Osteocyte (in vitro differentiated cells): ENCODE data around the gene ZMIZ1. TPM values are rescaled to one million over a fixed set of nuclear protein-coding genes. Genes with fewer than 3 reads are reported as not detected.
A peak's percentile ranks its signal among the peaks of the same experiment; 100 is the strongest.

ENCODE experiments used
- DNase-seq: peaks from one replicate; pipeline ENCODE4 v3.0.0; 2021; ENCODE audit warnings: mixed read lengths; ENCODE audit not compliant: unreplicated experiment; ENCODE audit errors: extremely low spot score
- H3K27ac Mint-ChIP-seq: one replicate; pipeline ENCODE4 v1.8.0; 2021; ENCODE audit warnings: mild to moderate bottlenecking, mixed read lengths; ENCODE audit not compliant: unreplicated experiment
- H3K27me3 Mint-ChIP-seq: one replicate; pipeline ENCODE4 v1.8.0; 2021; ENCODE audit warnings: mixed read lengths; ENCODE audit not compliant: unreplicated experiment
- H3K36me3 Mint-ChIP-seq: one replicate; pipeline ENCODE4 v1.8.0; 2021; ENCODE audit warnings: mixed read lengths; ENCODE audit not compliant: unreplicated experiment
- H3K4me1 Mint-ChIP-seq: one replicate; pipeline ENCODE4 v1.8.0; 2021; ENCODE audit warnings: mixed read lengths; ENCODE audit not compliant: unreplicated experiment
- H3K4me3 Mint-ChIP-seq: one replicate; pipeline ENCODE4 v1.8.0; 2021; ENCODE audit warnings: mild to moderate bottlenecking, moderate library complexity, mixed read lengths; ENCODE audit not compliant: unreplicated experiment
- H3K9me3 Mint-ChIP-seq: one replicate; pipeline ENCODE4 v1.8.0; 2021; ENCODE audit warnings: mixed read lengths; ENCODE audit not compliant: unreplicated experiment
- total RNA-seq: library from RNA; stranded (reverse); gene quantifications from 2 replicates; pipeline ENCODE4 v1.2.1, GENCODE V29; 2021
- TF ChIP-seq, protein P1 (sequence below): fragments of 200-600 bp; sonication (generic); IDR thresholded peaks from 2 replicates; pipeline ENCODE4 v1.5.0; 2021; ENCODE audit warnings: antibody characterized with exemption, mild to moderate bottlenecking, moderate library complexity

ZMIZ1 gene
- total RNA-seq, 1 donor from 2014 or later: 90.5 TPM

DNA sequence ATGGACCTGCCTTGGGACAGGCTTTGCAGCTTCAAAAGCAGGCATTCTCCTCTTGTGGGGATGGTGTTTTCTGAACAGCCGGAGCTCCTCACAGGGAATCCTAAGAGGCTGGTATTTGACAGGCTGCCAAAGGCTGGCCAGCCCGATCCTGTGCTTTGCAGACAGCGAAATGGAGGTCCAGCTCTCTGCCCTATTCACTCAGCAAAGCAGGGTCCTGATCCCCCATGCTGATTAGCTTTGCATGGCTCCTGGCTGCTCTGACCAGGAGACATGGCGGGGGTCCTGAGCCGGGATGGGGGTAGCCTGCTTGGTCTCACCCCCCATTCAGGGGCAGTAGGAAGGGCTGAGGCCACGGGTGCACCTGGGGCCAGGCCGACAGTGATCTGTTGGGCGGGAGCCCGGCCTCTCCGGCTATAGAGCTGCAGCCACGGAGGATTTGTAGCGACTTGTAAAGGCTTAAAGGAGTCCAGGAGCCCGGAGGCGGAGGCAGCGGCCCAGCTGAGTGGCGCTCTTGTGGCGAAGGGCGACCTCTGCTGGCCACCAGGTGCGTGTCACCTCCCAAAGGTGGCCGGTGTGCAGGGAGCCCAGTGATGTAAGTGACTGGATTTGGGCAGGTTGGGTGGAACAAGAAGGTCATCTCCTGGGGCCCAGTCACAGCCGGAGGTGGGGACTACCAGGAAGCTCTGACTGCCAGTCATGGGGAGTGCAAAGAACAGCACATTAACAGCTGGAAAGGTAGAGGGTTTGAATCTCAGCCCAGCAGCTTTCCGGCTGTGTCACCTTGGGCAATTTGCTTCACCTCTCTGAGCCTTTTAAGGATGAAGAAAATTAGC lies 126.5 kb downstream of the ZMIZ1 start:
- DNase-seq: peak; percentile 91
- TF ChIP-seq, protein P1, sequence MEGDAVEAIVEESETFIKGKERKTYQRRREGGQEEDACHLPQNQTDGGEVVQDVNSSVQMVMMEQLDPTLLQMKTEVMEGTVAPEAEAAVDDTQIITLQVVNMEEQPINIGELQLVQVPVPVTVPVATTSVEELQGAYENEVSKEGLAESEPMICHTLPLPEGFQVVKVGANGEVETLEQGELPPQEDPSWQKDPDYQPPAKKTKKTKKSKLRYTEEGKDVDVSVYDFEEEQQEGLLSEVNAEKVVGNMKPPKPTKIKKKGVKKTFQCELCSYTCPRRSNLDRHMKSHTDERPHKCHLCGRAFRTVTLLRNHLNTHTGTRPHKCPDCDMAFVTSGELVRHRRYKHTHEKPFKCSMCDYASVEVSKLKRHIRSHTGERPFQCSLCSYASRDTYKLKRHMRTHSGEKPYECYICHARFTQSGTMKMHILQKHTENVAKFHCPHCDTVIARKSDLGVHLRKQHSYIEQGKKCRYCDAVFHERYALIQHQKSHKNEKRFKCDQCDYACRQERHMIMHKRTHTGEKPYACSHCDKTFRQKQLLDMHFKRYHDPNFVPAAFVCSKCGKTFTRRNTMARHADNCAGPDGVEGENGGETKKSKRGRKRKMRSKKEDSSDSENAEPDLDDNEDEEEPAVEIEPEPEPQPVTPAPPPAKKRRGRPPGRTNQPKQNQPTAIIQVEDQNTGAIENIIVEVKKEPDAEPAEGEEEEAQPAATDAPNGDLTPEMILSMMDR: peak; percentile 98
- no peaks in the 10 kb centered on the region for H3K9me3 Mint-ChIP-seq
- peaks cover 4% of the 10 kb centered on the region for H3K36me3 Mint-ChIP-seq
- peaks cover 51% of the 10 kb centered on the region for H3K4me1 Mint-ChIP-seq
- no peak overlapping the region for H3K4me3 Mint-ChIP-seq
- peak overlapping the region; percentile 44 for H3K27ac Mint-ChIP-seq
- no peaks in the 10 kb centered on the region for H3K27me3 Mint-ChIP-seq

DNA sequence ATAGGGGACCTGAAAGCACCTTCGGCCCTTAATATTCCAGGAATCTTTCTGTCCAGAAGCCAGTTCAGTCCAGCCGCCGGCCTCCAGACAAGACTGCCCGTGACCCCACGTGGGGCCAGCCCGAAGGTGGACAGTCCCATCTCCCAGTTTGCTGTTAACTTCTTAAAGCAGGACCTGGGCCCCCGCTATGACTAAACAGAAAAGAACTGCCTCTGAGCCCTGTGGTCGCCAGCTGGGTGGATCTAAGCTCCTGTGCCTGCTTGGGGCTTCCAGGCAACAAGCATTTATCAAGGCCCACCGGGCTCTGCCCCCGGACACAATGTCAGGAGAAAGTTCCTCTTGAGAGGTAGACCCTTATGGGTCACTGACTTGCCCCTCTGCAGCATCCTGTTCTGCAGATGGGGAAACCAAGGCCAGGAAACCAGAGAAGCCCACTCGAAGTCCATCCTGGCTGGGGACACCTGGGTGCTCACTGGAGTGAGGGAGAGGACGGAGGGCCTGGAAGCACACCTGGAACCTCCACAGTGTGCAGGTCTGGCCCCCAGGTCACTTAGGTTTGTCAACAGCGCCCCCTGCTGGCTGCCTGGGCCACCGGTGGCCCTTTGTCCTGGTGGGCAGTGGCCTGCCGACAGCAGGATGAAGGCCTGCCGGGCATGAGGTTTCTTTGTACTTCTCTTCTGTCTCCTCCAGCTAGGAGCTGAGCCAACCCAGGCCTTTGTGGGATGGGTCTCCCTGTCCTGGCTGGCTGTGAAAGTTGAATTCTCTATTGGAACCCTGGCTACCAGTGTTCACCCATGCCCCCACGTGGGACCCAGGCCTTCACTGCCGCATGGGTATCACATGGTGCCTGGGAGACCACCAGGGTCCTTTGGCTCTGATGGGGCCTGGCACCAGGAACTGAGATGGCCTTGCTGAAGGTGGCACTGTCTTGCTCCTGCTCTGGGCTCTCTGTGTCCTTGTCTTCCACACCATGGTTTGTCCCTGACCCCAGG lies 128.0 kb downstream of the ZMIZ1 start:
- Mint-ChIP-seq H3K36me3 (peaks cover 3% of the 10 kb centered on the region), H3K27me3 (no peaks in the 10 kb centered on the region), H3K9me3 (no peaks in the 10 kb centered on the region), H3K4me3 (no peak overlapping the region), H3K4me1 (peaks cover 40% of the 10 kb centered on the region), H3K27ac (no peak overlapping the region)
- DNase-seq: peak; percentile 90
- TF ChIP-seq, protein P1: peak; percentile 95

DNA sequence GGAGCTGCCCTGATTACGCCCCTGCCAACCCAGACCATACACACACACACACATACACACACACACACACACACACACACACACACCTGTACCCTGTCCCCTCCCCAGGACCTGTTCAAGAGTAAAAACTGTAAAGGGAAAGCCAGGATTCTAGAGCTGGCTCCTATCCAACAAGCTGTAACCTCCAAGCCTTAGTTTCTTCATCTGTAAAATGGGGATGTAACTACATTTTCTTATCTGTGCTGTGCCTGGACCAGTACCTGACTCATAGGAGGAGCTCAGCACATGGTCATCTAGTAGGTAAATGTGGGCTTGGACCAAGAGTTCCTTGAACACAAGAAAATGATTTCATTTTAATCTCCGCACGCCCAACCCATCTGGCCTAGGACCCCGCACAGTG lies 128.8 kb downstream of the ZMIZ1 start:
- no peak overlapping the region for H3K4me3 Mint-ChIP-seq
- peaks cover 3% of the 10 kb centered on the region for H3K36me3 Mint-ChIP-seq
- peaks cover 35% of the 10 kb centered on the region for H3K4me1 Mint-ChIP-seq
- H3K9me3 Mint-ChIP-seq: no peaks in the 10 kb centered on the region
- TF ChIP-seq, protein P1: no peak
- no peak for DNase-seq
- H3K27me3 Mint-ChIP-seq: no peaks in the 10 kb centered on the region
- no peak overlapping the region for H3K27ac Mint-ChIP-seq

DNA sequence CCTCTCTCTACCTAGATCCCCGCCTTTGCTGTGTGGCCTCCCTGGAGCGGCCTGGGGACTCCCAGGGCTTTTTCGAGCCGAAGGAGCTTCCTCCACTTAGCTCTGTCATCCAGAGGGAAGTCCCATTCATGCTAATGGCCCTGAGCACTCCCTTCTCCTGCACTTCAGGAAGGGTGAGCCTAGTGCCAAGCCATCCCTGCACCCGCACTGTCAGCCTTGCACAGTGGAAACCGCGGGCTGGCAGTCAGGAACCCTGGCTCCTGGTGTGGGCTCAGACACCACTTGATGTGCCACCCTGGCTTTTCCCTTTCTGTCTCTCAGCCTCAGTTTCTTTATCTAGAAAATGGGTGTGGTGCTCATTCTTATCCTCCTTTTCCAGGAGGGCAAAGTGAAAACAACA lies 131.6 kb downstream of the ZMIZ1 start:
- Mint-ChIP-seq H3K9me3 (no peaks in the 10 kb centered on the region), H3K4me3 (no peak overlapping the region), H3K4me1 (peaks cover 24% of the 10 kb centered on the region), H3K27me3 (no peaks in the 10 kb centered on the region), H3K27ac (no peak overlapping the region), H3K36me3 (peaks cover 14% of the 10 kb centered on the region)
- no peak for DNase-seq
- TF ChIP-seq, protein P1: no peak

DNA sequence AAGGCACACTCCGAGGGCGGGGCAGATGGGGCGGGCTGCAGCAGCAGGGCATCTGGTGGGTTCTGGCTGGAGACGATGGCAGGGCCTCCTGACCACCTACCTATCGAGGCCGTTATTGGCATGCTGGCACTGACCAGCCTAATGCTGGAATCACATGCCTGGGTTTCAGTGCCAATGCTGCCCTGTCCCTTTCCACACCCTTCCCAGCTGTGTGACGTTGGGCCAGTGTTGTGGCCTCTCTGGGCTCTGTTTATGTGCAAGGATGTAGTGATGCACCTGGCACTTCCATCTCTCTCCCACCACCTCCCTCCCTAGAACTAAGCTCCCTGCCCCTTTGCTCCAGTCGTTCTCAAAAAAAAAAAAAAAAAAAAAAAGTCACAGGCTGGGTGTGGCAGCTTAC lies 132.9 kb downstream of the ZMIZ1 start:
- DNase-seq: no peak
- H3K9me3 Mint-ChIP-seq: no peaks in the 10 kb centered on the region
- no peak overlapping the region for H3K4me3 Mint-ChIP-seq
- peaks cover 19% of the 10 kb centered on the region for H3K36me3 Mint-ChIP-seq
- TF ChIP-seq, protein P1: no peak
- no peak overlapping the region for H3K27ac Mint-ChIP-seq
- no peaks in the 10 kb centered on the region for H3K27me3 Mint-ChIP-seq
- peaks cover 17% of the 10 kb centered on the region for H3K4me1 Mint-ChIP-seq
